Keratinocyte (primary cell): ENCODE results near the gene CCDC126. TPM values are rescaled to one million over a fixed set of nuclear protein-coding genes. Genes with fewer than 3 reads are reported as not detected.

Experiments
- DNase-seq: peaks from one replicate; pipeline ENCODE4 v3.0.0-alpha.2; 2011; ENCODE audit warnings: low read depth, missing footprints, low spot score
- FAIRE-seq: peaks from 2 replicates; lab custom pipeline; 2011; peaks lifted over from hg19 to GRCh38; lab: Jason Lieb, UNC
- H2AFZ ChIP-seq: 2 replicates; pipeline ENCODE4 v1.6.0; 2012; ENCODE audit warnings: low read length, control low read depth, inconsistent platforms; ENCODE audit not compliant: control insufficient read depth
- H3K27ac ChIP-seq: 2 replicates; pipeline ENCODE4 v1.5.1; 2011; ENCODE audit warnings: low read length; ENCODE audit not compliant: control insufficient read depth, insufficient read depth
- H3K27me3 ChIP-seq: 3 replicates; pipeline ENCODE4 v1.6.0; 2011; ENCODE audit warnings: low read length; ENCODE audit not compliant: control insufficient read depth, insufficient read depth; ENCODE audit errors: extremely low read depth
- H3K36me3 ChIP-seq, 2 experiments: 2 replicates in 1 of 2; 3 replicates in 1 of 2; pipeline ENCODE4 v1.5.1; 2011; ENCODE audit warnings: low read length in 2 of 2, mild to moderate bottlenecking in 1 of 2; ENCODE audit not compliant: control insufficient read depth in 2 of 2, insufficient read depth in 2 of 2; ENCODE audit errors: extremely low read depth in 1 of 2
- H3K4me1 ChIP-seq: 3 replicates; pipeline ENCODE4 v1.5.1; 2011; ENCODE audit warnings: low read length; ENCODE audit not compliant: control insufficient read depth, insufficient read depth; ENCODE audit errors: extremely low read depth
- H3K4me2 ChIP-seq: 3 replicates; pipeline ENCODE4 v1.6.0; 2011; ENCODE audit warnings: low read depth, low read length; ENCODE audit not compliant: control insufficient read depth, insufficient read depth; ENCODE audit errors: extremely low read depth
- H3K4me3 ChIP-seq, 3 experiments: fragments of 200-600 bp in 1 of 3; sonication (generic) in 1 of 3; 2 replicates in 2 of 3; 3 replicates in 1 of 3; pipeline ENCODE4 v1.5.1; 2011 to 2016; ENCODE audit warnings: low read length in 3 of 3, mild to moderate bottlenecking in 3 of 3, control low read depth in 2 of 3, inconsistent platforms in 1 of 3, low read depth in 1 of 3, mixed read lengths in 1 of 3, mixed run types in 1 of 3, moderate library complexity in 1 of 3; ENCODE audit not compliant: control insufficient read depth in 2 of 3, insufficient read depth in 2 of 3; ENCODE audit errors: extremely low read depth in 1 of 3
- H3K79me2 ChIP-seq: 2 replicates; pipeline ENCODE4 v1.6.0; 2012; ENCODE audit warnings: low read length; ENCODE audit not compliant: control insufficient read depth, insufficient read depth
- H3K9ac ChIP-seq: 3 replicates; pipeline ENCODE4 v1.6.0; 2011; ENCODE audit warnings: low read length; ENCODE audit not compliant: control insufficient read depth, insufficient read depth; ENCODE audit errors: extremely low read depth
- H3K9me1 ChIP-seq: 3 replicates; pipeline ENCODE4 v1.6.0; 2011; ENCODE audit warnings: low read length; ENCODE audit not compliant: control insufficient read depth, insufficient read depth; ENCODE audit errors: extremely low read depth
- H3K9me3 ChIP-seq: 2 replicates; pipeline ENCODE4 v1.5.1; 2012; ENCODE audit warnings: low read depth, low read length; ENCODE audit not compliant: control insufficient read depth
- H4K20me1 ChIP-seq: 3 replicates; pipeline ENCODE4 v1.6.0; 2011; ENCODE audit warnings: low read length; ENCODE audit not compliant: control insufficient read depth, insufficient read depth; ENCODE audit errors: extremely low read depth
- CTCF ChIP-seq, 3 experiments: IDR thresholded peaks in 1 of 3; conservative IDR thresholded peaks in 1 of 3; optimal IDR thresholded peaks in 1 of 3; 2 replicates in 2 of 3; 3 replicates in 1 of 3; pipeline versions ENCODE3 to v1.5.1; 2011; ENCODE audit warnings: low read length in 3 of 3, mild to moderate bottlenecking in 3 of 3, moderate library complexity in 2 of 3, control low read depth in 1 of 3, inconsistent platforms in 1 of 3; ENCODE audit not compliant: insufficient read depth in 2 of 3; ENCODE audit errors: extremely low read depth in 1 of 3
- EZH2 ChIP-seq: IDR thresholded peaks from one replicate; pipeline ENCODE4 v1.6.1; 2012; ENCODE audit warnings: inconsistent platforms, mild to moderate bottlenecking, low read length, moderate library complexity
- dilution Hi-C: fragments of 300-500 bp; cut with MboI; formaldehyde crosslinking; loops from one replicate; pipeline ENCODE4 v1.7.0; 2020; ENCODE audit warnings: low sequenced_read_pairs; ENCODE audit not compliant: extremely low pct_ligation_motif_present
- polyA plus RNA-seq, 5 experiments: library from polyadenylated mRNA; depleted of rRNA in 3 of 5; stranded (reverse) in 3 of 5; stranded (forward) in 1 of 5; unstranded in 1 of 5; fragments of >200 nt; gene quantifications; 1 replicate in 1 of 5; 2 replicates in 3 of 5; 3 replicates in 1 of 5; pipeline versions ENCODE4 v1.2.1 to v1.2.3, GENCODE V29; 2011 to 2012; ENCODE audit warnings: missing spikeins in 2 of 5, low read depth in 1 of 5, low replicate concordance in 1 of 5

The CCDC126 gene
- polyA plus RNA-seq, 1 donor (not counting 4 experiments of a cell fraction or from before 2014, with no cell fraction given) = 8.4 TPM

DNA sequence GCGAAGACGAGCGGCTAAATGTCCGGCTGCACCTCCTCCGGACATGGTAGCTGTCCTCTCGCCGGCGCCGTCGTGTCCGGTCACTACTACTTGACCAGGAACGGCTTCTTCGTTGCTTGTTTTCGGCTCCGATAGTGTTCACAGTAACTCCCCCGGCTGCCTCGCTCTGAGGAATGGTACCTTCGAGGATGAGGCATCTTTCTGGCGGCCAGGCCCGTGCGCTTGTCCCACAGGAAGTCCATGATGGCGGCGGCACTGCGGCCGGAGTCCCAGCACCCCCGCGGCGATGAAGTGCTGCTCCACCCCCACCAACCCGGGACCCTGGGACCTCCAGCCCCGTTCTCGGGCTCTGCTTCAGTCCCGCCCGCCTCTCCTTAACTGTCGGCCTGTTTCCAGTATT lies 11.0 kb upstream of the CCDC126 start:
- FAIRE-seq (no peak), DNase-seq (no peak)
- TF ChIP-seq EZH2 (no peak), CTCF (optimal IDR thresholded peaks at IDR 0.05 in 1 of 3, IDR thresholded peaks at IDR 0.05 in 1 of 3, conservative IDR thresholded peaks at IDR 0.05 in 1 of 3; ENCODE audit: extremely low read depth in 1 of 3, insufficient read depth in 2 of 3, low read length in 3 of 3) (no peak)
- no peak overlapping the region for H3K27ac ChIP-seq
- H3K79me2 ChIP-seq = no peaks in the 10 kb centered on the region
- H2AFZ ChIP-seq = no peak overlapping the region
- H3K4me3 ChIP-seq = no peak overlapping the region
- dilution Hi-C loops = no loop called here
- H3K9ac ChIP-seq = no peak overlapping the region
- H3K4me2 ChIP-seq = no peak overlapping the region
- no peaks in the 10 kb centered on the region for H3K36me3 ChIP-seq
- no peaks in the 10 kb centered on the region for H3K9me3 ChIP-seq
- H4K20me1 ChIP-seq = no peaks in the 10 kb centered on the region
- no peaks in the 10 kb centered on the region for H3K9me1 ChIP-seq
- H3K4me1 ChIP-seq = no peaks in the 10 kb centered on the region
- no peaks in the 10 kb centered on the region for H3K27me3 ChIP-seq

DNA sequence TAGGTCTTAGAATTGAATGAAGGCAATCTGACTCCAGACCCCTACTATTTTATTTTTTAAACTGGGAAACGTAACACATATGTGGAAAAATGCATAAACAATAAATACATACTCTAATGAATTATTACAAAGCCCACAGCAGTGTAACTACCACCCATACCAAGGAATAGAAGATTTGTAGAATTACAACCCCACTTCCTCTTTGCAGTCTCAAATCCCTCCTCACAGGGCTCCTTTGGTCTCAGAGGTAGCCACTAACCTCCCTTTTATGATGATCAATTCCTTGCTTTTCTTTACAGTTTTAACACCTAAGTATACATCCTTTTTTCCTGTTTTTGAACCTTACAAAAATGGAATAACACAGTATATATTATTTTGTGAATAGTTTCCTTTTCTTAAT lies 6.7 kb upstream of the CCDC126 start:
- no peaks in the 10 kb centered on the region for H3K9me1 ChIP-seq
- H3K27ac ChIP-seq = no peak overlapping the region
- H3K4me2 ChIP-seq = no peak overlapping the region
- no peaks in the 10 kb centered on the region for H3K27me3 ChIP-seq
- TF ChIP-seq EZH2 (no peak), CTCF (optimal IDR thresholded peaks at IDR 0.05 in 1 of 3, IDR thresholded peaks at IDR 0.05 in 1 of 3, conservative IDR thresholded peaks at IDR 0.05 in 1 of 3; ENCODE audit: extremely low read depth in 1 of 3, insufficient read depth in 2 of 3, low read length in 3 of 3) (no peak)
- H4K20me1 ChIP-seq = no peaks in the 10 kb centered on the region
- no peak for DNase-seq
- no peaks in the 10 kb centered on the region for H3K9me3 ChIP-seq
- H3K79me2 ChIP-seq = no peaks in the 10 kb centered on the region
- H3K36me3 ChIP-seq = no peaks in the 10 kb centered on the region
- H3K4me3 ChIP-seq = no peak overlapping the region
- H3K4me1 ChIP-seq = peaks cover 3% of the 10 kb centered on the region
- no peak overlapping the region for H3K9ac ChIP-seq
- H2AFZ ChIP-seq = no peak overlapping the region
- no peak for FAIRE-seq
- dilution Hi-C loops = no loop called here
